C4-2B (cell line): Measurements from ENCODE around the gene SENP5.

ENCODE experiments used
- ZFX ChIP-seq: fragments of 450-650 bp; IDR thresholded peaks from 2 replicates; pipeline ENCODE4 v1.6.1; 2017
- TF ChIP-seq, protein P1 (sequence below): fragments of 450-650 bp; conservative IDR thresholded peaks from 2 replicates; pipeline ENCODE4 v1.5.1; 2017; ENCODE audit warnings: mild to moderate bottlenecking

DNA sequence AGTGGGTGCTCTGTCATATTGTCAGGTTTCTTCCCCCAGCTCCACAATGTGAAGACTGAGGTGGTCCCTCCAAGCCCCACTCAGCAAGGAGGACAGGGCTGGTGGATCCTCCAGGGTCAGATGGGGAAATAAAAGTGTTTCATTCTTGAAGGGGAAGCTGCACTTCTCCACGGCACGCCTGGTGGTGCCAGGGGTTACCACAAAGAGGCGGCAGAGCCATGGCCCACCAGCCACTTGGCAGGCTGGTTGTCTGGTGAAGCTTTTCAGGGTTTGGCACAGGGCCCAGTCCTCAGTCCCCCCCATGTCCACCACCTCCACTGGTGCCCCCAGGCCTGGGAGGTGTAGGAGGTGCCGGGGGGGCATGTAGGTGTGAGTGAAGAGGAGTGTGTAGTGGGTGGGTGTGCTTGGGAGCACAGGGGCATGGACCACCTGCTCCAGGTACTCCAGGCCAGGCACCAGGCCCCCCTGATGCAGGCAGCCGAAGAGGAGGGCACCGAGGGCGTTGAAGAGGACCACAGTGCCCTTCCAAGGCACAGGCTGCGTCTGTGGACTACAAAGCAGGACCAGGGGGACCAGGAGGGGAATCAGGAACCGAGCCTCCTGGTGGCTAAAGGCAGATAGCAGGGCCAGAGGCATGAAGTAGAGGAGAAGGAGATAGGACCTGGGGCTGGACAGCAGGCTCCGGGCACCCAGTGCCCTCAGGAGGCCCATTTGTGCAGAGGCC, 79.6 kb downstream of the SENP5 start:
- TF ChIP-seq, protein P1, sequence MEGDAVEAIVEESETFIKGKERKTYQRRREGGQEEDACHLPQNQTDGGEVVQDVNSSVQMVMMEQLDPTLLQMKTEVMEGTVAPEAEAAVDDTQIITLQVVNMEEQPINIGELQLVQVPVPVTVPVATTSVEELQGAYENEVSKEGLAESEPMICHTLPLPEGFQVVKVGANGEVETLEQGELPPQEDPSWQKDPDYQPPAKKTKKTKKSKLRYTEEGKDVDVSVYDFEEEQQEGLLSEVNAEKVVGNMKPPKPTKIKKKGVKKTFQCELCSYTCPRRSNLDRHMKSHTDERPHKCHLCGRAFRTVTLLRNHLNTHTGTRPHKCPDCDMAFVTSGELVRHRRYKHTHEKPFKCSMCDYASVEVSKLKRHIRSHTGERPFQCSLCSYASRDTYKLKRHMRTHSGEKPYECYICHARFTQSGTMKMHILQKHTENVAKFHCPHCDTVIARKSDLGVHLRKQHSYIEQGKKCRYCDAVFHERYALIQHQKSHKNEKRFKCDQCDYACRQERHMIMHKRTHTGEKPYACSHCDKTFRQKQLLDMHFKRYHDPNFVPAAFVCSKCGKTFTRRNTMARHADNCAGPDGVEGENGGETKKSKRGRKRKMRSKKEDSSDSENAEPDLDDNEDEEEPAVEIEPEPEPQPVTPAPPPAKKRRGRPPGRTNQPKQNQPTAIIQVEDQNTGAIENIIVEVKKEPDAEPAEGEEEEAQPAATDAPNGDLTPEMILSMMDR, result no peak; the same call in 1 of the 2 replicates
- TF ChIP-seq ZFX, result no peak
